ENCODE data around the gene SLC4A4. TPM values are rescaled to one million over a fixed set of nuclear protein-coding genes. Genes with fewer than 3 reads are reported as not detected.

SLC4A4 gene
- total RNA-seq, 1 experiment from 2014 or later, result 1.1 TPM

DNA sequence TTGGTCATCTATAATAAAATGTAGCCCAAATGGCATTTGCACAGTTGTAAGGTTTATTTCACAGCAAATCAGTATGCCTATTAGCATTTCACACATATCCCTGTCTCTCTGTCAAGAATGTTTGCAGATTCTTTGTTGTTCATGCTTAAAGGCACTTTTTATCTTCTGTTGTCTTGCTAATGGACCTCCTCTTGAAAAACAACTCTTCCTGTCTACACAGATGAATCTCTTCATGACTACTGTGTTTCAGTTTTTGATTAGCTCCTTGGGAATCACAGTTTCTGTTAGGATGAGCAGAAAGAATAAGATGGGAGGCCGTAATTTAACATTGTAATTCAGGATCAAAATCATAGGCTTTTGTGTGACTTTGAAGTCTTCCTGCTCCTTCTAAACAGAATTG is 35.5 kb upstream of the SLC4A4 start (continued):
- TF ChIP-seq, protein P1, sequence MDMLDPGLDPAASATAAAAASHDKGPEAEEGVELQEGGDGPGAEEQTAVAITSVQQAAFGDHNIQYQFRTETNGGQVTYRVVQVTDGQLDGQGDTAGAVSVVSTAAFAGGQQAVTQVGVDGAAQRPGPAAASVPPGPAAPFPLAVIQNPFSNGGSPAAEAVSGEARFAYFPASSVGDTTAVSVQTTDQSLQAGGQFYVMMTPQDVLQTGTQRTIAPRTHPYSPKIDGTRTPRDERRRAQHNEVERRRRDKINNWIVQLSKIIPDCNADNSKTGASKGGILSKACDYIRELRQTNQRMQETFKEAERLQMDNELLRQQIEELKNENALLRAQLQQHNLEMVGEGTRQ (CRISPR knock-in tag; IDR thresholded peaks at IDR 0.05), result no peak
- TF ChIP-seq, protein P2, sequence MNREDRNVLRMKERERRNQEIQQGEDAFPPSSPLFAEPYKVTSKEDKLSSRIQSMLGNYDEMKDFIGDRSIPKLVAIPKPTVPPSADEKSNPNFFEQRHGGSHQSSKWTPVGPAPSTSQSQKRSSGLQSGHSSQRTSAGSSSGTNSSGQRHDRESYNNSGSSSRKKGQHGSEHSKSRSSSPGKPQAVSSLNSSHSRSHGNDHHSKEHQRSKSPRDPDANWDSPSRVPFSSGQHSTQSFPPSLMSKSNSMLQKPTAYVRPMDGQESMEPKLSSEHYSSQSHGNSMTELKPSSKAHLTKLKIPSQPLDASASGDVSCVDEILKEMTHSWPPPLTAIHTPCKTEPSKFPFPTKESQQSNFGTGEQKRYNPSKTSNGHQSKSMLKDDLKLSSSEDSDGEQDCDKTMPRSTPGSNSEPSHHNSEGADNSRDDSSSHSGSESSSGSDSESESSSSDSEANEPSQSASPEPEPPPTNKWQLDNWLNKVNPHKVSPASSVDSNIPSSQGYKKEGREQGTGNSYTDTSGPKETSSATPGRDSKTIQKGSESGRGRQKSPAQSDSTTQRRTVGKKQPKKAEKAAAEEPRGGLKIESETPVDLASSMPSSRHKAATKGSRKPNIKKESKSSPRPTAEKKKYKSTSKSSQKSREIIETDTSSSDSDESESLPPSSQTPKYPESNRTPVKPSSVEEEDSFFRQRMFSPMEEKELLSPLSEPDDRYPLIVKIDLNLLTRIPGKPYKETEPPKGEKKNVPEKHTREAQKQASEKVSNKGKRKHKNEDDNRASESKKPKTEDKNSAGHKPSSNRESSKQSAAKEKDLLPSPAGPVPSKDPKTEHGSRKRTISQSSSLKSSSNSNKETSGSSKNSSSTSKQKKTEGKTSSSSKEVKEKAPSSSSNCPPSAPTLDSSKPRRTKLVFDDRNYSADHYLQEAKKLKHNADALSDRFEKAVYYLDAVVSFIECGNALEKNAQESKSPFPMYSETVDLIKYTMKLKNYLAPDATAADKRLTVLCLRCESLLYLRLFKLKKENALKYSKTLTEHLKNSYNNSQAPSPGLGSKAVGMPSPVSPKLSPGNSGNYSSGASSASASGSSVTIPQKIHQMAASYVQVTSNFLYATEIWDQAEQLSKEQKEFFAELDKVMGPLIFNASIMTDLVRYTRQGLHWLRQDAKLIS (CRISPR knock-in tag; IDR thresholded peaks at IDR 0.05; ENCODE audit: borderline replicate concordance), result no peak
- TF ChIP-seq, protein P3, sequence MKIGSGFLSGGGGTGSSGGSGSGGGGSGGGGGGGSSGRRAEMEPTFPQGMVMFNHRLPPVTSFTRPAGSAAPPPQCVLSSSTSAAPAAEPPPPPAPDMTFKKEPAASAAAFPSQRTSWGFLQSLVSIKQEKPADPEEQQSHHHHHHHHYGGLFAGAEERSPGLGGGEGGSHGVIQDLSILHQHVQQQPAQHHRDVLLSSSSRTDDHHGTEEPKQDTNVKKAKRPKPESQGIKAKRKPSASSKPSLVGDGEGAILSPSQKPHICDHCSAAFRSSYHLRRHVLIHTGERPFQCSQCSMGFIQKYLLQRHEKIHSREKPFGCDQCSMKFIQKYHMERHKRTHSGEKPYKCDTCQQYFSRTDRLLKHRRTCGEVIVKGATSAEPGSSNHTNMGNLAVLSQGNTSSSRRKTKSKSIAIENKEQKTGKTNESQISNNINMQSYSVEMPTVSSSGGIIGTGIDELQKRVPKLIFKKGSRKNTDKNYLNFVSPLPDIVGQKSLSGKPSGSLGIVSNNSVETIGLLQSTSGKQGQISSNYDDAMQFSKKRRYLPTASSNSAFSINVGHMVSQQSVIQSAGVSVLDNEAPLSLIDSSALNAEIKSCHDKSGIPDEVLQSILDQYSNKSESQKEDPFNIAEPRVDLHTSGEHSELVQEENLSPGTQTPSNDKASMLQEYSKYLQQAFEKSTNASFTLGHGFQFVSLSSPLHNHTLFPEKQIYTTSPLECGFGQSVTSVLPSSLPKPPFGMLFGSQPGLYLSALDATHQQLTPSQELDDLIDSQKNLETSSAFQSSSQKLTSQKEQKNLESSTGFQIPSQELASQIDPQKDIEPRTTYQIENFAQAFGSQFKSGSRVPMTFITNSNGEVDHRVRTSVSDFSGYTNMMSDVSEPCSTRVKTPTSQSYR (CRISPR knock-in tag; IDR thresholded peaks at IDR 0.05), result no peak

DNA sequence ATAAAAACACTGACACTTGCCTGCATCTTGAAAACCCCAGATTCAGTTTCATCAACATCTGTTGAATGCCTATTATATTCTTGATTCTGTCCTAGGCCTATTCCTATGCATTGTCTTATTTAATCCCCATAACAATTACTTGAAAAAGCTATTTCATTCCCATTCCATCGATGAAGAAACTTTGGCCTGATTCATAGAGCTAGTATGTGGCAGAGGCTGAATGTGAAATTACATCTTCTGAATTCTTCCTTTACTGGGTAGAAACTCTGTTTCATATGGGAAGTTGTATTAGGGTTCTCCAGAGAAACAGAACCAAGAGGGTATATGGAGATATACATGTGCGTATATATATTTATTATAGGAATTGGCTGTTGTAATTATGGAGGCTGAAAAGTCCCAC is 35.0 kb upstream of the SLC4A4 start:
- POLR2A ChIA-PET, result no interaction called here

DNA sequence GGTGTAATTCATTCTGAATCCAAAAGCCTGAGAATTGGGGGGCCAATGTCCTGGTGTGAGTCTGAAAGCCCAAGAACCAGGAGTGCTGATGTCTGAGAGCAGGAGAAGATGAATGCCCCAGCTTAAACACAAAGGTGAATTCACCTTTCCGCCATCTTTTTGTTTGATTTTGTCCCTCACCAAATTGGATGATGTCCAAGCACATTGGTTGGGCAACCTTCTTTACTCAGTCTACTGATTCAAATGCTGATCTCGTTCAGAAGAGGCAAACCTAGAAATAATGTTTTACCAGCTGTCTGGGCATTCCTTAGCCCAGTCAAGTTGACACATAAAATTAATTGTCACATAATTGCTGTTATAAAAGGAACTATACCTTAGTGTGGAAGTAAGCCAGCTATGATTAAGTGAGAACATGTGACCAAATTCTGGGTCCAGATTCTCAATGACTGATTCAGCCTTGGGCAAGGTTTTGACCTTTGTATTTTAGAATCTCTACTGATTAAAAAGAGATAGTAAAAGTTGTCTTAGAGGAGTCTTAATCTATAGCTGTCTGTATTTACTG is 34.5 kb upstream of the SLC4A4 start:
- no peak for ATAC-seq
- no peak for DNase-seq (ENCODE audit: low spot score)
- ChIA-PET CTCF (no interaction called here), POLR2A (no interaction called here)
- Mint-ChIP-seq H3K4me1 (peaks cover 26% of the 10 kb centered on the region), H3K27me3 (ENCODE audit: low read depth) (no peaks in the 10 kb centered on the region; the same call in 1 of the 2 replicates), H3K9me3 (no peaks in the 10 kb centered on the region), H3K36me3 (no peaks in the 10 kb centered on the region), H3K27ac (no peak overlapping the region), H3K4me3 (no peak overlapping the region)
- TF ChIP-seq, protein P4, sequence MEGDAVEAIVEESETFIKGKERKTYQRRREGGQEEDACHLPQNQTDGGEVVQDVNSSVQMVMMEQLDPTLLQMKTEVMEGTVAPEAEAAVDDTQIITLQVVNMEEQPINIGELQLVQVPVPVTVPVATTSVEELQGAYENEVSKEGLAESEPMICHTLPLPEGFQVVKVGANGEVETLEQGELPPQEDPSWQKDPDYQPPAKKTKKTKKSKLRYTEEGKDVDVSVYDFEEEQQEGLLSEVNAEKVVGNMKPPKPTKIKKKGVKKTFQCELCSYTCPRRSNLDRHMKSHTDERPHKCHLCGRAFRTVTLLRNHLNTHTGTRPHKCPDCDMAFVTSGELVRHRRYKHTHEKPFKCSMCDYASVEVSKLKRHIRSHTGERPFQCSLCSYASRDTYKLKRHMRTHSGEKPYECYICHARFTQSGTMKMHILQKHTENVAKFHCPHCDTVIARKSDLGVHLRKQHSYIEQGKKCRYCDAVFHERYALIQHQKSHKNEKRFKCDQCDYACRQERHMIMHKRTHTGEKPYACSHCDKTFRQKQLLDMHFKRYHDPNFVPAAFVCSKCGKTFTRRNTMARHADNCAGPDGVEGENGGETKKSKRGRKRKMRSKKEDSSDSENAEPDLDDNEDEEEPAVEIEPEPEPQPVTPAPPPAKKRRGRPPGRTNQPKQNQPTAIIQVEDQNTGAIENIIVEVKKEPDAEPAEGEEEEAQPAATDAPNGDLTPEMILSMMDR (IDR thresholded peaks at IDR 0.05), result no peak
- TF ChIP-seq, protein P5, sequence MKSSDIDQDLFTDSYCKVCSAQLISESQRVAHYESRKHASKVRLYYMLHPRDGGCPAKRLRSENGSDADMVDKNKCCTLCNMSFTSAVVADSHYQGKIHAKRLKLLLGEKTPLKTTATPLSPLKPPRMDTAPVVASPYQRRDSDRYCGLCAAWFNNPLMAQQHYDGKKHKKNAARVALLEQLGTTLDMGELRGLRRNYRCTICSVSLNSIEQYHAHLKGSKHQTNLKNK (CRISPR knock-in tag; IDR thresholded peaks at IDR 0.05), result no peak
- TF ChIP-seq ZNF219 (CRISPR knock-in tag; IDR thresholded peaks at IDR 0.05; ENCODE audit: borderline replicate concordance) (no peak), SMAD3 (CRISPR knock-in tag; IDR thresholded peaks at IDR 0.05; ENCODE audit: borderline replicate concordance) (no peak), KAT7 (CRISPR knock-in tag; IDR thresholded peaks at IDR 0.05; ENCODE audit: borderline replicate concordance) (no peak), ZNF416 (CRISPR knock-in tag; IDR thresholded peaks at IDR 0.05) (no peak), ZNF121 (CRISPR knock-in tag; IDR thresholded peaks at IDR 0.05) (no peak)

More for the DNA sequence above, 35.0 kb upstream of the SLC4A4 start:
- DNase-seq (ENCODE audit: low spot score) (no peak), ATAC-seq (no peak)
- Mint-ChIP-seq H3K4me3 (no peak overlapping the region), H3K27ac (no peak overlapping the region), H3K27me3 (ENCODE audit: low read depth) (no peaks in the 10 kb centered on the region; the same call in 1 of the 2 replicates), H3K4me1 (peaks cover 26% of the 10 kb centered on the region), H3K9me3 (no peaks in the 10 kb centered on the region), H3K36me3 (no peaks in the 10 kb centered on the region)
- TF ChIP-seq, protein P6, sequence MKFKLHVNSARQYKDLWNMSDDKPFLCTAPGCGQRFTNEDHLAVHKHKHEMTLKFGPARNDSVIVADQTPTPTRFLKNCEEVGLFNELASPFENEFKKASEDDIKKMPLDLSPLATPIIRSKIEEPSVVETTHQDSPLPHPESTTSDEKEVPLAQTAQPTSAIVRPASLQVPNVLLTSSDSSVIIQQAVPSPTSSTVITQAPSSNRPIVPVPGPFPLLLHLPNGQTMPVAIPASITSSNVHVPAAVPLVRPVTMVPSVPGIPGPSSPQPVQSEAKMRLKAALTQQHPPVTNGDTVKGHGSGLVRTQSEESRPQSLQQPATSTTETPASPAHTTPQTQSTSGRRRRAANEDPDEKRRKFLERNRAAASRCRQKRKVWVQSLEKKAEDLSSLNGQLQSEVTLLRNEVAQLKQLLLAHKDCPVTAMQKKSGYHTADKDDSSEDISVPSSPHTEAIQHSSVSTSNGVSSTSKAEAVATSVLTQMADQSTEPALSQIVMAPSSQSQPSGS (CRISPR knock-in tag; IDR thresholded peaks at IDR 0.05; ENCODE audit: borderline replicate concordance, low read depth), result no peak
- TF ChIP-seq CBFB (CRISPR knock-in tag; IDR thresholded peaks at IDR 0.05; ENCODE audit: low read depth) (no peak), ZNF416 (CRISPR knock-in tag; IDR thresholded peaks at IDR 0.05) (no peak), ESRRA (CRISPR knock-in tag; IDR thresholded peaks at IDR 0.05; ENCODE audit: borderline replicate concordance) (no peak), SMAD3 (CRISPR knock-in tag; IDR thresholded peaks at IDR 0.05; ENCODE audit: borderline replicate concordance) (no peak), NR3C1 (CRISPR knock-in tag; conservative IDR thresholded peaks at IDR 0.05; ENCODE audit: low read depth) (no peak), GTF2I (CRISPR knock-in tag; conservative IDR thresholded peaks at IDR 0.05) (no peak), ZNF219 (CRISPR knock-in tag; IDR thresholded peaks at IDR 0.05; ENCODE audit: borderline replicate concordance) (no peak)
- TF ChIP-seq, protein P7, sequence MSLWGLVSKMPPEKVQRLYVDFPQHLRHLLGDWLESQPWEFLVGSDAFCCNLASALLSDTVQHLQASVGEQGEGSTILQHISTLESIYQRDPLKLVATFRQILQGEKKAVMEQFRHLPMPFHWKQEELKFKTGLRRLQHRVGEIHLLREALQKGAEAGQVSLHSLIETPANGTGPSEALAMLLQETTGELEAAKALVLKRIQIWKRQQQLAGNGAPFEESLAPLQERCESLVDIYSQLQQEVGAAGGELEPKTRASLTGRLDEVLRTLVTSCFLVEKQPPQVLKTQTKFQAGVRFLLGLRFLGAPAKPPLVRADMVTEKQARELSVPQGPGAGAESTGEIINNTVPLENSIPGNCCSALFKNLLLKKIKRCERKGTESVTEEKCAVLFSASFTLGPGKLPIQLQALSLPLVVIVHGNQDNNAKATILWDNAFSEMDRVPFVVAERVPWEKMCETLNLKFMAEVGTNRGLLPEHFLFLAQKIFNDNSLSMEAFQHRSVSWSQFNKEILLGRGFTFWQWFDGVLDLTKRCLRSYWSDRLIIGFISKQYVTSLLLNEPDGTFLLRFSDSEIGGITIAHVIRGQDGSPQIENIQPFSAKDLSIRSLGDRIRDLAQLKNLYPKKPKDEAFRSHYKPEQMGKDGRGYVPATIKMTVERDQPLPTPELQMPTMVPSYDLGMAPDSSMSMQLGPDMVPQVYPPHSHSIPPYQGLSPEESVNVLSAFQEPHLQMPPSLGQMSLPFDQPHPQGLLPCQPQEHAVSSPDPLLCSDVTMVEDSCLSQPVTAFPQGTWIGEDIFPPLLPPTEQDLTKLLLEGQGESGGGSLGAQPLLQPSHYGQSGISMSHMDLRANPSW (CRISPR knock-in tag; conservative IDR thresholded peaks at IDR 0.05; ENCODE audit: low read depth), result no peak
- CTCF ChIA-PET, result no interaction called here
